Measurements from ENCODE around the gene G2E3. TPM values are rescaled to one million over a fixed set of nuclear protein-coding genes. Genes with fewer than 3 reads are reported as not detected.
"Not testable (repeated sequence)": the region's sequence is repeated elsewhere in the genome, so short reads cannot be mapped to it uniquely, and the experiment has no call there.

The G2E3 gene
- total and polyA plus RNA-seq, 2 donors from 2014 or later, result 4.4 to 20.5 TPM

DNA sequence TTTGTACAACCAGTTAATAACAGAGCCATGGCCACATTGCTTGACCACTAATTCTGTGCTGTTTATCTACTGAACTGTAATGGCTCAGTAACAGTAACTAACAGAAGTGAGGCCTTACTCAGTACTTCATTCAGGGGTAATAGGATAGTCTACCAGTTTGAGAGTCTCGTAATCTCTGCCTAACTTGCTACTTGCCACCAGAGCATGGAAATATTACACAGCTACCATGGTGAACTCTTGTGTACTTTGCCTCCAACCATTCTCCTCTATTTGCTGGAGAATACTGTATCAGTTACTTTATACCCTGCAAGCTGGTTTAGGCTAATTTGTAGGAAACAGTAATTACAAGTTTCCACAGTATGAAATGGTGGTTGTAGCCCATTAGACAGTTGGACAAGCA is 73.8 kb downstream of the G2E3 start:
- Histone ChIP-seq H3K27me3 (ENCODE audit: control insufficient read depth, insufficient read depth, low read length) (no peaks in the 10 kb centered on the region), H3K9me3 (ENCODE audit: control insufficient read depth in 2 of 3, insufficient read depth in 1 of 3, low read length in 3 of 3) (no peaks in the 10 kb centered on the region), H3K4me3 (ENCODE audit: low read length in 3 of 3) (no peak overlapping the region), H3K36me3 (ENCODE audit: control insufficient read depth in 2 of 3, insufficient read depth in 3 of 3, low read length in 3 of 3) (peaks cover 5 to 20% (median 7%) of the 10 kb centered on the region in 3 donors), H3K4me1 (ENCODE audit: control insufficient read depth in 2 of 3, insufficient read depth in 2 of 3, low read depth in 1 of 3, low read length in 3 of 3) (no peaks in the 10 kb centered on the region), H3K9ac (ENCODE audit: low read length in 3 of 3) (no peak overlapping the region), H3K27ac (ENCODE audit: low read depth in 2 of 2, low read length in 2 of 2) (no peak overlapping the region)
- FAIRE-seq, result no peak
- no peak for DNase-seq
- intact Hi-C loops (cut with DNase I), result no loop called here
- TF ChIP-seq, protein P1, sequence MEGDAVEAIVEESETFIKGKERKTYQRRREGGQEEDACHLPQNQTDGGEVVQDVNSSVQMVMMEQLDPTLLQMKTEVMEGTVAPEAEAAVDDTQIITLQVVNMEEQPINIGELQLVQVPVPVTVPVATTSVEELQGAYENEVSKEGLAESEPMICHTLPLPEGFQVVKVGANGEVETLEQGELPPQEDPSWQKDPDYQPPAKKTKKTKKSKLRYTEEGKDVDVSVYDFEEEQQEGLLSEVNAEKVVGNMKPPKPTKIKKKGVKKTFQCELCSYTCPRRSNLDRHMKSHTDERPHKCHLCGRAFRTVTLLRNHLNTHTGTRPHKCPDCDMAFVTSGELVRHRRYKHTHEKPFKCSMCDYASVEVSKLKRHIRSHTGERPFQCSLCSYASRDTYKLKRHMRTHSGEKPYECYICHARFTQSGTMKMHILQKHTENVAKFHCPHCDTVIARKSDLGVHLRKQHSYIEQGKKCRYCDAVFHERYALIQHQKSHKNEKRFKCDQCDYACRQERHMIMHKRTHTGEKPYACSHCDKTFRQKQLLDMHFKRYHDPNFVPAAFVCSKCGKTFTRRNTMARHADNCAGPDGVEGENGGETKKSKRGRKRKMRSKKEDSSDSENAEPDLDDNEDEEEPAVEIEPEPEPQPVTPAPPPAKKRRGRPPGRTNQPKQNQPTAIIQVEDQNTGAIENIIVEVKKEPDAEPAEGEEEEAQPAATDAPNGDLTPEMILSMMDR (IDR thresholded peaks at IDR 0.05; ENCODE audit: borderline replicate concordance, extremely low read depth, insufficient read depth), result no peak

DNA sequence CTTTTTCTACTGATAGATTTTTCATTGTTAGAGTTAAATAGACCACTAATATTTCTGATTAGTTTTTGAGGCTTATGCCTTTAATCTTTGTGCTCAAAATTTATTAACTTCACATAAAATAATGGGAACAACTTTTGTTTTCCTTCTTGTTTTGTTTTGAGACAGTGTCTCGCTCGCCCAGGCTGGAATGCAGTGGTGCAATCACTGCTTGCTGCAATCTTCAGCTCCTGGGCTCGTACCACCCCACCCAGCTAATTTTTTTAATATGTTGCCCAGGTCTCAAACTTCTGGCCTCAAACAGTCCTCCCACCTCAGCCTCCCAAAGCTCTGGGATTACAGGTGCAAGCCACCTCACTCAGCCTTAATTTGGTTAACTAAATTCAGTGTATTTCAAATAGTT is 80.0 kb downstream of the G2E3 start:
- TF ChIP-seq, protein P1 (IDR thresholded peaks at IDR 0.05; ENCODE audit: borderline replicate concordance, extremely low read depth, insufficient read depth), result no peak
- peaks cover 0 to under 1% (median 0%) of the 10 kb centered on the region in 3 donors for H3K9me3 ChIP-seq (ENCODE audit: control insufficient read depth in 2 of 3, insufficient read depth in 1 of 3, low read length in 3 of 3)
- intact Hi-C loops (cut with DNase I), result no loop called here
- H3K27ac ChIP-seq (ENCODE audit: low read depth in 2 of 2, low read length in 2 of 2), result no peak overlapping the region
- no peak overlapping the region for H3K9ac ChIP-seq (ENCODE audit: low read length in 3 of 3)
- FAIRE-seq (no peak), DNase-seq (no peak)
- H3K36me3 ChIP-seq (ENCODE audit: control insufficient read depth in 2 of 3, insufficient read depth in 3 of 3, low read length in 3 of 3), result peaks cover under 1 to 15% (median 4%) of the 10 kb centered on the region in 3 donors
- H3K4me3 ChIP-seq (ENCODE audit: low read length in 3 of 3), result no peak overlapping the region
- H3K4me1 ChIP-seq (ENCODE audit: control insufficient read depth in 2 of 3, insufficient read depth in 2 of 3, low read depth in 1 of 3, low read length in 3 of 3), result no peaks in the 10 kb centered on the region
- no peaks in the 10 kb centered on the region for H3K27me3 ChIP-seq (ENCODE audit: control insufficient read depth, insufficient read depth, low read length)

DNA sequence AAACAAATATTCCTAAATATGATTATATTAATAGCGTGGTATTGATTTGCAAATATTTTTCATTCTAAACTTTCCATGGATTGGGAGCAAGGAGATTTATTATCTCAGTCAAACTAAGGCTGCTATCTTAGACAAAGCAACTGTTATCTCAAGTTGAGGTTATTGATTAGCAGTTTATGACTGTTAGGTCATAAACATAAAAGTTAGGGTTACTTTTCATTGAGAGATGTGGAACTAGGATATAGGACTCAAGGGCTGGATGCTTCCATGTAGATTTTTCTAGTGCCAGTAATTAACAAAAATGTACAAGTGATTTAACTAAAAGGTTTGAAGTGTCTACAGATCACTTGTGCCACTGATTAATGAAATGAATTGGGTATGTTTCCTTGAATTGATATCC is 82.2 kb downstream of the G2E3 start:
- no peak overlapping the region for H3K4me3 ChIP-seq (ENCODE audit: low read length in 3 of 3)
- peaks cover 4 to 12% (median 8%) of the 10 kb centered on the region in 3 donors for H3K36me3 ChIP-seq (ENCODE audit: control insufficient read depth in 2 of 3, insufficient read depth in 3 of 3, low read length in 3 of 3)
- DNase-seq (no peak), FAIRE-seq (no peak)
- no peak overlapping the region for H3K9ac ChIP-seq (ENCODE audit: low read length in 3 of 3)
- TF ChIP-seq, protein P1 (IDR thresholded peaks at IDR 0.05; ENCODE audit: borderline replicate concordance, extremely low read depth, insufficient read depth), result no peak
- H3K4me1 ChIP-seq (ENCODE audit: control insufficient read depth in 2 of 3, insufficient read depth in 2 of 3, low read depth in 1 of 3, low read length in 3 of 3), result no peaks in the 10 kb centered on the region
- no peak overlapping the region for H3K27ac ChIP-seq (ENCODE audit: low read depth in 2 of 2, low read length in 2 of 2)
- H3K9me3 ChIP-seq (ENCODE audit: control insufficient read depth in 2 of 3, insufficient read depth in 1 of 3, low read length in 3 of 3), result peaks cover 0 to 14% (median 3%) of the 10 kb centered on the region in 3 donors
- intact Hi-C loops (cut with DNase I), result no loop called here
- no peaks in the 10 kb centered on the region for H3K27me3 ChIP-seq (ENCODE audit: control insufficient read depth, insufficient read depth, low read length)

GRCh38 chr14:30644462-30644861 is 85.5 kb downstream of the G2E3 start:
- peaks cover 4 to 11% (median 8%) of the 10 kb centered on the region in 3 donors for H3K36me3 ChIP-seq (ENCODE audit: control insufficient read depth in 2 of 3, insufficient read depth in 3 of 3, low read length in 3 of 3)
- H3K4me3 ChIP-seq (ENCODE audit: low read length in 3 of 3); intact Hi-C loops (cut with DNase I); H3K9ac ChIP-seq (ENCODE audit: low read length in 3 of 3); DNase-seq; H3K4me1 ChIP-seq (ENCODE audit: control insufficient read depth in 2 of 3, insufficient read depth in 2 of 3, low read depth in 1 of 3, low read length in 3 of 3); H3K27ac ChIP-seq (ENCODE audit: low read depth in 2 of 2, low read length in 2 of 2); H3K27me3 ChIP-seq (ENCODE audit: control insufficient read depth, insufficient read depth, low read length); FAIRE-seq: not testable (repeated sequence)
- H3K9me3 ChIP-seq (ENCODE audit: control insufficient read depth in 2 of 3, insufficient read depth in 1 of 3, low read length in 3 of 3), result peaks cover 0 to 14% (median 3%) of the 10 kb centered on the region in 3 donors
